Liver (tissue), 3 donors: ENCODE measurements around the gene KLHDC7B.

ENCODE experiments used
- ATF3 ChIP-seq: IDR thresholded peaks from 2 replicates; pipeline ENCODE4 v1.6.1; 2016; ENCODE audit warnings: antibody characterized with exemption
- CTCF ChIP-seq: fragments of 150-350 bp; IDR thresholded peaks from 2 replicates; pipeline ENCODE4 v1.5.1; 2017; ENCODE audit warnings: improper control_type of control experiment, low read depth, low read length; ENCODE audit not compliant: missing input control
- EGR1 ChIP-seq, 2 donors: IDR thresholded peaks; 2 replicates each; pipeline ENCODE4 v1.6.1; 2016 to 2018; ENCODE audit warnings: antibody characterized with exemption in 2 of 2, low read depth in 2 of 2
- FOXA1 ChIP-seq: IDR thresholded peaks from 2 replicates; pipeline ENCODE4 v1.6.1; 2016; ENCODE audit warnings: antibody characterized with exemption
- GABPA ChIP-seq, 2 donors: IDR thresholded peaks in 1 of 2; conservative IDR thresholded peaks in 1 of 2; 2 replicates each; pipeline ENCODE4 v1.6.1; 2016; ENCODE audit warnings: antibody characterized with exemption in 2 of 2, mild to moderate bottlenecking in 1 of 2, moderate library complexity in 1 of 2
- JUND ChIP-seq, 2 donors: IDR thresholded peaks; 2 replicates each; pipeline ENCODE4 v1.6.1; 2016; ENCODE audit warnings: antibody characterized with exemption in 2 of 2
- MAX ChIP-seq: IDR thresholded peaks from 2 replicates; pipeline ENCODE4 v1.6.1; 2016; ENCODE audit warnings: antibody characterized with exemption
- NR2F2 ChIP-seq: IDR thresholded peaks from 2 replicates; pipeline ENCODE4 v1.6.1; 2016; ENCODE audit warnings: antibody characterized with exemption
- REST ChIP-seq: IDR thresholded peaks from 2 replicates; pipeline ENCODE4 v1.6.1; 2016; ENCODE audit warnings: antibody characterized with exemption, mild to moderate bottlenecking
- RXRA ChIP-seq, 2 donors: IDR thresholded peaks; 2 replicates each; pipeline ENCODE4 v1.6.1; 2017 to 2018; ENCODE audit warnings: antibody characterized with exemption in 2 of 2, mild to moderate bottlenecking in 1 of 2
- SP1 ChIP-seq: IDR thresholded peaks from 2 replicates; pipeline ENCODE4 v1.6.1; 2018; ENCODE audit warnings: antibody characterized with exemption, mild to moderate bottlenecking
- TAF1 ChIP-seq: conservative IDR thresholded peaks from 2 replicates; pipeline ENCODE4 v1.6.1; 2016; ENCODE audit warnings: antibody characterized with exemption, mild to moderate bottlenecking
- YY1 ChIP-seq: IDR thresholded peaks from 2 replicates; pipeline ENCODE4 v1.6.1; 2016; ENCODE audit warnings: antibody characterized with exemption, mild to moderate bottlenecking
- ZBTB33 ChIP-seq: IDR thresholded peaks from 2 replicates; pipeline ENCODE4 v1.6.1; 2016; ENCODE audit warnings: antibody characterized with exemption
- donor health status: healthy.
- donor health status: healthy.

- TF ChIP-seq CTCF (no peak), MAX (no peak), RXRA (IDR thresholded peaks at IDR 0.05) (no peak), ZBTB33 (no peak), EGR1 (IDR thresholded peaks at IDR 0.05; ENCODE audit: low read depth in 2 of 2) (no peak), ATF3 (no peak), SP1 (no peak), YY1 (no peak), REST (no peak), FOXA1 (no peak), TAF1 (no peak), GABPA (IDR thresholded peaks at IDR 0.05 in 1 of 2, conservative IDR thresholded peaks at IDR 0.05 in 1 of 2) (no peak), NR2F2 (no peak), JUND (IDR thresholded peaks at IDR 0.05) (no peak)
These were observed 28.7 kb downstream of the KLHDC7B start for GRCh38 chr22:50574383-50574755.
